ENCODE measurements around the gene SLCO1B3.
"Not testable (repeated sequence)": the region's sequence is repeated elsewhere in the genome, so short reads cannot be mapped to it uniquely, and the experiment has no call there.

The SLCO1B3 gene

GRCh38 chr12:20810487-20810886 is at the start of gene SLCO1B3:
Gene SLCO1B3 (plus strand): TSS chr12:20810705. CDS start chr12:20815739, 5,034 bp downstream.
- no peak for DNase-seq (ENCODE audit: low read depth)

DNA sequence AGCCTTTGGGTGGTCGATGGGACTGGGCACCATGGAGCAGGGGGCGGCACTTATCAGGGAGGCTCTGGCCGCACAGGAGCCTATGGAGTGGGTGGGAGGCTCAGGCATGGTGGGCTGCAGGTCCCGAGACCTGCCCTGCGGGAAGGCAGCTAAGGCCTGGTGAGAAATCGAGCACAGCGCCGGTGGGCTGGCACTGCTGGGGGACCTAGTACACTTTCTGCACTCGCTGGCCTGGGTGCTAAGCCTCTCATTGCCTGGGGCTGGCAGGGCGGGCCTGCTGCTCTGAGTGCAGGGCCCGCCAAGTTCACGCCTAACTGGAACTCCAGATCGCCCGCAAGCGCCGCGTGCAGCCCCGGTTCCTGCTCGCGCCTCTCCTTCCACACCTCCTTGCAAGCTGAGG is 33.1 kb upstream of the SLCO1B3 start:
- no peak for DNase-seq (ENCODE audit: low read depth)

DNA sequence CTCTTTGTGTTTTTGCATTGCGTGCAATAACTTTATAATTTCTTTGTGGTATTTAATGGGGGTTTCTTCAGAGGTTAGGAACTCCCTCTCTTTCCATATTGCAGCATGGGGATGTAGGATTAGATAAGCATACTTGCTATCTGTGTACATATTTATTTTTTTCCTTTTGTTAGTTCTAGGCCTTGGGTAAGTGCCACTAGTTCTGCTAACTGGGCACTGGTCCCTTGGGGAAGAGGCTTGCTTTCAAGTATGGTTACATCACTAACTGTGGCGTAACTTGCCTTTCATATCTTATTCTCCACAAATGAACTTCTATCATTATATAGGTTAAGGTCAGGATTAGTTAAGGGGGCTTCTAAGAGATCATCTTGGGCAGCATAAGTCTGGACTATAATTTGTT is 31.5 kb upstream of the SLCO1B3 start:
- DNase-seq (ENCODE audit: low read depth) = no peak

- DNase-seq (ENCODE audit: low read depth) = not testable (repeated sequence)
Observed at GRCh38 chr12:20779971-20780370, 30.5 kb upstream of the SLCO1B3 start.

DNA sequence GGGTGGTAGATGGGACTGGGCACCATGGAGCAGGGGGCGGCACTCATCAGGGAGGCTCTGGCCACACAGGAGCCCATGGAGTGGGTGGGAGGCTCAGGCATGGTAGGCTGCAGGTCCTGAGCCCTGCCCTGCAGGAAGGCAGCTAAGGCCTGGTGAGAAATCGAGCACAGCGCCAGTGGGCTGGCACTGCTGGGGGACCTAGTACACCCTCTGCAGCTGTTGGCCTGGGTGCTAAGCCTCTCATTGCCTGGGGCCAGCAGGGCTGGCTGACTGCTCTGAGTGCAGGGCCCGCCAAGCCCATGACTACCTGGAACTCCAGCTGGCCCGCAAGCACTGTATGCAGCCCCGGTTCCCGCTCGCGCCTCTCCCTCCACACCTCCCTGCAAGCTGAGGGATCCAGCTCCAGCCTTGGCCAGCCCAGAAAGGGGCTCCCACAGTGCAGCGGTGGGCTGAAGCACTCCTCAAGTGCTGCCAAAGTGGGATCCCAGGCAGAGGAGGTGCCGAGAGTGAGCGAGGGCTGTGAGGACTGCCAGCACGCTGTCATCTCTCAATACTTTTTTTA is 26.6 kb upstream of the SLCO1B3 start:
- not testable (repeated sequence) for DNase-seq (ENCODE audit: low read depth)

GRCh38 chr12:20792971-20793370 is 17.5 kb upstream of the SLCO1B3 start:
- DNase-seq (ENCODE audit: low read depth) = no peak

GRCh38 chr12:20798554-20798953 is 12.0 kb upstream of the SLCO1B3 start:
- no peak for DNase-seq (ENCODE audit: low read depth)

- no peak for DNase-seq (ENCODE audit: low read depth)
Observed at GRCh38 chr12:20800160-20800559, 10.3 kb upstream of the SLCO1B3 start.

DNA sequence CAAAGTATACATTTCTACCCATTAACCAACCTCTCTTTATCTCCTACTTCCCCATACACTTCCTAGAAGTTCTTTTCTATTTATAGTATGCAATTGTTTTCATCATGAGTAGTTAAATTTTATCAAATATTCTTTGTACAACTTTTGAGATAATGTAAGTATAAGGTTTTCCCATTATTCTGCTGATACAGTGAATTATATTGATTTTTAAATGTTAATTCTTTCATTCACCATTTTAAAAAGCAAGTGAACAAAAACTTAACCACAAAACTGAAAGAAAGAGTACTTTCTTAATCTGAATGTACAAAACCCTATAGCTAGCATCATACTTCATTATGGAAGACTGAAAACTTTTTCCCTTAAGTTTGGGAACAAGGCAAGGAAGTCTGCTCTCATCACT is 9.5 kb upstream of the SLCO1B3 start:
- no peak for DNase-seq (ENCODE audit: low read depth)

DNA sequence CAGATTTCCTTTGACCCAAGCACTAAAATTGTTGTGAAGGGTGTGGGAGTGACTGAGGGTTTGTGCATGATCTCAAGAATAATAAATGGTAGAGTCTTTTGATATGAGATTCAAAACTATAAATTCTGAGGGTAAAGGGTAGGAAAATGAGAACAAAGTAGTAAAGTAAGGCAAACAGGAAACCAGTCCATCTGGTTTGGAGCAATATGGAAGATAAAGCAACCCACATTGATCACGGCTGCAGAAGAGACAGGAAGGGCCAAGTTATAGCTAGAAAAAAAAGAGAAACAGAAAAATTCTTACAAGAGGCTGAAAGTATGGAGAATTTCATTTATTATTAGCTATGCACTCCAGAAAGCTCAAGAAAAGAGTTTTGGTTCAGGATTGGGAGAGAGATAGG is 4.6 kb upstream of the SLCO1B3 start:
- DNase-seq (ENCODE audit: low read depth) = no peak

DNA sequence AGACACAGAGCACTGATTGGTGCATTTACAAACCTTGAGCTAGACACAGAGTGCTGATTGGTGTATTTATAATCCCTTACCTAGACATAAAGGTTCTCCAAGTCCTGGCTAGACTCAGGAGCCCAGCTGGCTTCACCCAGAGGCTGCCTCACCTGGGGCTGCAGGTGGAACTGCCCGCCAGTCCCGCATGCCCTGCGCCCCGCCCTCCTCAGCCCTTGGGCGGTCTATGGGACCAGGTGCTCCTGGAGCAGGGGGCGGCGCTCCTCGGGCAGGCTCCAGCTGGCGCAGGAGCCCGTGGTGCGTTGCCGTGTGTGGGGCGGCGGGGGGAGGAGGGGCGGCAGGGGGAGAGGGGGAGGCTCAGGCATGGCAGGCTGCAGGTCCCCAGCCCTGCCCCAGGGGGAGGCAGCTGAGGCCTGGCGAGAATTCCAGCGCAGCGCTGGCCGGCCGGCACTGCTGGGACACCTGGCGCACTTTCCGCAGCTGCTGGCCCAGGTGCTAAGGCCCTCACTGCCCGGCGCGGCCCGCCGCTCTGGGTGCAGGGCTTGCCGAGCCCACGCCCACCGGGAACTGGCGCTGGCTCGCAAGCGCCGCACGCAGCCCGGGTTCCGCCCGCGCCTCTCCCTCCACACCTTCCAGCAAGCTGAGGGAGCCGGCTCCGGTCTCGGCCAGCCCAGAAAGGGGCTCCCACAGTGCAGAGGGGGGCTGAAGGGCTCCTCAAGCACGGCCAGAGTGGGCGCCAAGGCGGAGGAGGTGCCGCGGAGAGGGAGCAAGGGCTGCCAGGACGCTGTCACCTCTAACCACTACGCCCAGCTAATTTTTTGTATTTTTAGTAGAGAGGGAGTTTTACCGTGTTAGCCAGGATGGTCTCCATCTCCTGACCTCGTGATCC is 3.1 kb upstream of the SLCO1B3 start:
- no peak for DNase-seq (ENCODE audit: low read depth)

GRCh38 chr12:20808521-20808920 is 2.0 kb upstream of the SLCO1B3 start:
- DNase-seq (ENCODE audit: low read depth) = no peak

GRCh38 chr12:20815574-20815973 is 5.1 kb downstream of the SLCO1B3 start:
- no peak for DNase-seq (ENCODE audit: low read depth)

- DNase-seq (ENCODE audit: low read depth) = no peak
Observed at GRCh38 chr12:20822415-20822814, 11.9 kb downstream of the SLCO1B3 start.

GRCh38 chr12:20822925-20823324 is 12.4 kb downstream of the SLCO1B3 start:
- no peak for DNase-seq (ENCODE audit: low read depth)

- DNase-seq (ENCODE audit: low read depth) = no peak
Observed at GRCh38 chr12:20829919-20830318, 19.4 kb downstream of the SLCO1B3 start.

- no peak for DNase-seq (ENCODE audit: low read depth)
Observed at GRCh38 chr12:20830456-20830855, 20.0 kb downstream of the SLCO1B3 start.

GRCh38 chr12:20832911-20833310 is 22.4 kb downstream of the SLCO1B3 start:
- no peak for DNase-seq (ENCODE audit: low read depth)

- DNase-seq (ENCODE audit: low read depth) = no peak
Observed at GRCh38 chr12:20852649-20853048, 42.1 kb downstream of the SLCO1B3 start.

- DNase-seq (ENCODE audit: low read depth) = no peak
Observed at GRCh38 chr12:20863056-20863455, 52.6 kb downstream of the SLCO1B3 start.

GRCh38 chr12:20865873-20866272 is 55.4 kb downstream of the SLCO1B3 start:
- DNase-seq (ENCODE audit: low read depth) = no peak

- no peak for DNase-seq (ENCODE audit: low read depth)
Observed at GRCh38 chr12:20868277-20868676, 57.8 kb downstream of the SLCO1B3 start.

- DNase-seq (ENCODE audit: low read depth) = no peak
Observed at GRCh38 chr12:20883288-20883687, 72.8 kb downstream of the SLCO1B3 start.

- DNase-seq (ENCODE audit: low read depth) = no peak
Observed at GRCh38 chr12:20885116-20885515, 74.6 kb downstream of the SLCO1B3 start.
